Stimulated activated naive CD4-positive, alpha-beta T cell treated with Interleukin-2 at 50 U/mL for 16 hours (primary cell): Measurements from ENCODE around the gene SUSD3.

Experiments
- DNase-seq: peaks from one replicate; lab custom pipeline; 2025; lab: John Stamatoyannopoulos, UW

SUSD3 gene

DNA sequence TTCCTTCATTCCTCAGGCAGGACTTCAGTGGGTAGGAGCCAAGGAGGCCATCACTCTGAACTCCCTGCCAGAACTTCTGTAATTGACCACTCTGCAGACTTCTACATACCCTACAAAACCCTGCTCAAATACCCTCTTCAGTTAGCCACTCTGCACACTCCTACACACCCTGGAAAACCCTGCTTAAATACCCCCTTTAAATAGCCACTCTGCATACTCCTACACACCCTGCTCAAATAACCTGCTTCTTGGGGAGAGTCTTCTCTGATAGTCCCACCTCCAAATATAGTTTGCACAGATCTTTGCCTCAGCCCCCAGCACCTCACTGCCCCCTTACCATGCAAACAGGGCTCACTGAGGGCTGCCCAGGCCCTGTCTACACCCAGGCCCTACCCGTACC lies 18.9 kb downstream of the SUSD3 start:
- DNase-seq, result no peak

DNA sequence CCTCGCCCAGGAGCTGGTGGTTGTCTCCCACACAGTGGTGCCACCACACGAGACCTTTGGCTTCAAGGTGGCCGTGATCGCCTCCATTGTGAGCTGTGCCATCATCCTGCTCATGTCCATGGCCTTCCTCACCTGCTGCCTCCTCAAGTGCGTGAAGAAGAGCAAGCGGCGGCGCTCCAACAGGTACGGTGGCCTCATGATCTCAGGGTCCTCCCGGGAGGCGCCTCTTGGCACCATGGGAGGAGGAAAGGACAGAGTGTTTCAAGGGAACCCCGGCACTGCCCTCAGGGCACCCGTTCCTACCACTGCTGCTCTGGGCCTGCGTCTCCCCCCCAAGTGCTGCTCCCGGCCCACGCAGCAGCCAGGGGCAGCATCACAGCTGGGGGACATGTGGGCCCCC lies 19.3 kb downstream of the SUSD3 start:
- DNase-seq, result no peak

DNA sequence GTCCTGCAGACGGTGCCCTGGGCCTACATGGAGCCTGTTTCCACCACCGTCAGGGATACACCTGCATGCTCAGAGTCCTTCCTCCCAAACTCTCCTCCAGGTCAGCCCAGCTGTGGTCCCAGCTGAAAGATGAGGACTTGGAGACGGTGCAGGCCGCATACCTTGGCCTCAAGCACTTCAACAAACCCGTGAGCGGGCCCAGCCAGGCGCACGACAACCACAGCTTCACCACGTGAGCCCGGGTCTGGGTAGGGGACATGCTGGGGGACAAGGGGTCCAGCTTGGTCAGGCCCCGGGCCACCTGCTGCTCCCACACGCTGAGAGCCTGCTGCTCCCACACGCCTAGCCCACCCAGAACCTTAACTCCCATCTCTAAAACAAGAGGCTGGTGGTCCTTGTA lies 20.9 kb downstream of the SUSD3 start:
- DNase-seq, result no peak

DNA sequence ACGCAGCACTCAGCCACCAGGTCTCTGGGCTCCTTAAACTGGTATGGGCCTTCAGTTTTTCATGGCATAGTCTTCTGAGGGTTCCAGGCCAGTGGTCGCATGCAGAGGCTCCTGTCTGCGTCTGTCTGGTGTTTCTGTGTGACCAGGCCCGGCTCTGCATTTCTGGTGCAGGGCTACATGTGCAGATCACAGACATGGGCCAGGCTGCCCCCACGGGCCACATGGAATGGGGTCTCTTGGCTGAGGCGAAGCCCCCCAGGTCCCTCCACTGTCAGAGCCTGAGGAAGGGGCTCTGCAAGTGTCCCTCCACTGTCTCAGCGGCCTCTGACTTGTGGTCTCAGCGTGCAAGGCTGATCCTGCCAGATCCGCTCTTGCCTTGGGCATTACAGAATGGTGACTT lies 21.9 kb downstream of the SUSD3 start:
- DNase-seq, result no peak

DNA sequence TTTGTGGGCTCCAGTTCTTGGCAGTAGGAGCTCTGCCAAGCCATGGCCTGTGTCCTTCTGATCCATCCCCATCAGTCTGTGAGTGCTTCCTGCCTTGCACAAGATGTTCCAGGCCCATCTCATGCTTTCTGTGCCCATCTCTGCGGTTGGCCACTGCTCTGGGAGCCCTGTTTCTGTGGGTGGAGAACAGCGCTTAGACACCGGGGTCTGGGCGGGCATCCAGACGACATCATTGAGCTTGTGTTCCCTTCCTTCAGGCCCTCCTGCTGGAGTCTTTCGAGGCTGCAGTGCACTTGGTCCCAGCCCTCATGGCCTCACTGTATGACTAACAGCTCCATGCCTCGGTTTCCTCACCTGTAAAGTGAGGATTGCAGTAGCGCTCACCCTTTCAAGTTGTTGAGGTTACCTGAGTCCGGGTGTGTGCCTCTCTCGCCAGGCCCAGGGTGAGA lies 22.6 kb downstream of the SUSD3 start:
- DNase-seq, result no peak

DNA sequence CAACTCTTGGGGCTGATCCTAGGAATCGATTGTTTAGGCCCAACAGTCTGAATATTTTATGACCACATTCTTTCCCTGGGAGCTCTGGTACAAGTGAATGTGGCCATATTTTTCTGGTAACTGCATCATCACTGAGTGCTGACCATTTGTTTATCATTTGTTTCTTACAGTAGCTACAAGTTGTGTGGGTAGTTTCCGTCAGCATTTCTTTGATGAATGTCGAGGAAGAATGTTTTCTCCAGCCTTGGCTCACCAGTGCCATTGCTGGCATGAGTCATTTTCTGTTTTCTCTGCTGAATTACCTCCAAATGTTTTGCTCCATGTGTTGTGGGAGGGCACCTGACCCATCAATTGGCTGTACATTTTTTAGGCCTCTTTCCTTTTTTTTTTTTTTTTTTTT lies 23.4 kb downstream of the SUSD3 start:
- no peak for DNase-seq

DNA sequence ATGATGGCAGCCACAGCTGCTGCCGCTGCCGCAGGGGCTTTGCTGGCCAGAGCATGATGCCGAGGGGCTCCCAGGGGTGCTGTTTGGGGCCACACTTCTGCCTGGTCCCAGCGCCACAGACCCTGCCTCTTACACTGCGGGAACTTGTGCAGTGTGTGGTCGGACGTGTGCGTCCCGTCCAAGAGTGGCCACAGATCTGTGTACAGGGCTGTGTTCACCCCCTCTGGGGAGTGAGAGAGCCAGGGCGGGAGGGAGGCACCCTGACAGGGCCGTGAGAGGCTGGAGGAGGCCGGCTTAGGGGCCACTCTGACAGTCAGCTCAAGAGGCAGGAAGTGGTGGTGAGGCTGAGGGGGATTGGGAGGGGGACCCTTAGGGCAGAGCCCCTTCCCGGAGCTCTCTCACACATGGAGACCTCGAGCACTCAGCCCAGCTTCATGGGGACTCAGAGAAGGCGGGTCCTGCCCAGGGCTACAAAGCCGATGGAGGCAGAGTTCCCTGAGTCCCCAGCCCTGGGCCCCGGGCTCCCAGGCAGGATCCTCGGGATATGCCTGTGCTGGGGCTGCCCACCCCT lies 24.4 kb downstream of the SUSD3 start:
- no peak for DNase-seq

DNA sequence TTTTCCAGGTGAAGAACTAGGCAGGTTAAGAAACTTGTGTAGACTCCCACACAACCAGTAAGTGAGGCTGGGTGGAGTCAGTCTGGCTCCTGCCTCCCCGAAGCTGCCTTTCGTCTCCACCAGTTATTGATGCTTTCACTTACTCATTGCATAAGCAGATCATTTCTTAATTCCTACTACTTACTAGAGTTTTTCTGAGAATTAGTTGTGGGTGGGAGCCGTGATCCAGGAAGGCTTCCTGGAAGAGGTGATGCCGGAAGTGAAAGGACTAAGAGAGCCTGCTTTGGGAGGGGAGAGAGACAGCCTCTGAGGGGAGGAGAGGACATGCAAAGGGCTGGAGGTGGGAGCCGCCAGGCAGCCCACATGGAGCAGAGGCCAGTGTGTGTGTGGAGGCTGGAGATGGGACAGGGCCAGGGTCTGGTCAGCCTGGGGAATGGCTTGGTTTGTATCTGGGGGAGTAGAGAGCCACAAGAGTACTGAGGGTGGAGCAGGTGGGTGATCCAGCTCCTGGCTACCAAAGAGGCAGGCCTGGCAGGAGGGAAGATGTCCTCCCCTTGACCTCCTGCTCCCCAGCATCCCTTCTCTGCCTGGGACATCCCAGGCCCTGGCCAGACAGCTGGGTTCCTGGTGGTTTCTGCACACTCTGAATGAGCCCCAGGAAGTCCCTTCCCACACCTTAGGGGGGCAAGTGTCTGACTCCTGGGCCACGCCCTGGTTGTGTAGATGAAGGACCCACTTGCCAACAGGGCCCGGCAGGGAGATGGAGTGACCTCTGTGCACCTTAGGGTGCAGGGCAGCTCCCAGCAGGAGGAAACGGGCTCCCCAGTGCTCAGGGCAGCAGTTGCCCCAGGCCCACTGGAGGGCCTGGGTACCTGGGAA lies 25.3 kb downstream of the SUSD3 start:
- DNase-seq, result peak; percentile 21

DNA sequence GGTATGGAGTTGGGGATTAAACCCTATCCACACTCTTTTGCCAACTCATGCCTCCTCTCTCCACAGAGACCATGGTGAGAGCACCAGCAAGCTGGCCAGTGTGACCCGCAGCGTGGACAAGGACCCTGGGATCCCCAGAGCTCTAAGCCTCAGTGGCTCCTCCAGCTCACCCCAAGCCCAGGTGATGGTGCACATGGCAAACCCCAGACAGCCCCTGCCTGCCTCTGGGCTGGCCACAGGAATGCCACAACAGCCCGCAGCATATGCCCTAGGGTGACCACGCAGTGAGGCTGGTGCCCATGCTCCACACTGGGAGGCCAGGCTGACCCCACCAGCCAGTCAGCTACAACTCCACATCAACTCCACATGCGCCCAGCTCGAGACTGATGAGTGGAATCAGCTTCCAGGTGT lies 26.0 kb downstream of the SUSD3 start:
- no peak for DNase-seq

DNA sequence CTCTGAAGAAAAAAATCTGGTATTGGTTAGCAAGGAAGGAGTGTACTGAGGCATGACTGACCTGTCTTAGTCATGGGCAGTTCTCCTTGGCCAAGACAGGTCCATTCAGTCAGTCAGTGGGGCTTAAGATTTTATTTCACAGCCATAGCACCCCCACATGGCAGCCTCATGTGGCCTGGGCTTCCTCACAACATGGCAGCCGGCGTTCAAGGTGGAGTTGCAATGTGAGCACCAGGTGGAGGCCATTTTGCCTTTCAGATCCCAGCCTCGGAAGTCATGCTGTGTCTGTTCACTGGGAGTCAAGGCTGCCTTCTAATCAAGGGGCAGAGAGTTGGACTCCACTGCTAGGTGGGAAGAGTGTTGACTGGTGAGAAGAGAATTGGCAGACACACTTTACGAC lies 27.2 kb downstream of the SUSD3 start:
- DNase-seq, result no peak

DNA sequence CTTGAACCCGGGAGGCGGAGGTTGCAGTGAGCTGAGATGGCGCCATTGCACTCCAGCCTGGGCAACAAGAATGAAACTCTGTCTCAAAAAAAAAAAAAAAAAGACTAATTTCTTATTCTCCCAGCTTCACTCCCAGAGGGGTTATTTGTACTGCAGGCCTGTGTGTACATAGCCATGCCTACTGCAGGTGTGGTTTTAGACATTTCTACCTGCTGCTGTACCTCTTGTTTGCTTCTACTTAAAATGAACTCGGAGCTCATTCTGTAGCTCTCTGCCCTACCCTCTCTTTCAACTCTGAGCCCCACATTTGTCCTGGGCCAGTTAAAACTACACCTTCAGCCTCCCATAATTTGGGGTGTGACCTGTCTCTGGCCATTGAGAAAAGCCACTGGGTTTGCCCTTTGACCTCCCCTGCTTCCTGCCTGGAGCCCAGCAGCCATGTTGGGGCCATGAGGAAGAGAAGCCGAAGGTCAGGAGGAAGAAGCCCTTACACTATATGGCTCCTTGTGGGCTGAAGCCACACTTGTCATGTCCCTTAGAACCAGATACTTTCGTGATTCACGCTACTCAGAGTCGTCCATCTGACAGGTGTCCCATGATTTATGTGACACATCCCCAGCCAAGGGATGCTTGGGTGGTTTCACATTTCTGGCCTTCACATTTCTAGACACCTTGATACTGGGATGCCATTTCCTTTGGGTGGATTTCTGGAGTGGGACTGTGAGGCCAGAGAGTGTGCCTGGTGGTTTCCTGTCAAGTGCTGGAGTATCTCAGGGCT lies 28.1 kb downstream of the SUSD3 start:
- DNase-seq, result no peak

DNA sequence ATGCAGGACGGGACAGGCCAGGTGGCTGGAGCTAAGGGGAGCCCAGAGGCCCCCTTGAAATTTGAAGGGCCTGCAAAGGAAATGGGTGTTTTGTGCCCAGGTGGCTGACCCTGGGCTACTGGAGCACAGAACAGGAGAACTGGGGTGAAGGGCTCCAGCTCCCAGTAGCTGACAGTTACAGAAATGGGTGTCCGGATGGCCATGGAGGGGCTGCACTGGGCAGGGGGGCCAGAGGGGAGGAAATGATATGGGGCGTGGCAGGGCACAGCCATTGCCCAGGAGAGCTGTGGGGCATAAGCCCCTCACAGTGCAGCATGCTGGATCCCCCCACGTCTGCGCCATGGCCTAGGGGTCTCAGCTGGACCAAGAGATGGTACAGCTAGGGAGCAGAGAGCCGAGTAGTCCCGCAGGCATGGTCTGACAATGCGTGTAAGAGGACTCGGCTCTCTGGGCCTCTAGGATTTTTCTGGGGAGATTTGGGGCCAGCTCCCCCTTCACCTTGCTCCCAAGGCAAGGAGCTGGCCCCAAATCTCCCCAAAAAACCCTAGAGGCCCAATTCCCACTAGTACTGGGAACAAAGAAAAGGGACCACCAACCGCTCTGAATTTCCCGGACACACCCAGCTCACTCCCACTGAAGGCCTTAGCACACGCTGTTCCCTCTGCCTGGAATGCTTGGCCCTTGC lies 29.6 kb downstream of the SUSD3 start:
- DNase-seq, result no peak

DNA sequence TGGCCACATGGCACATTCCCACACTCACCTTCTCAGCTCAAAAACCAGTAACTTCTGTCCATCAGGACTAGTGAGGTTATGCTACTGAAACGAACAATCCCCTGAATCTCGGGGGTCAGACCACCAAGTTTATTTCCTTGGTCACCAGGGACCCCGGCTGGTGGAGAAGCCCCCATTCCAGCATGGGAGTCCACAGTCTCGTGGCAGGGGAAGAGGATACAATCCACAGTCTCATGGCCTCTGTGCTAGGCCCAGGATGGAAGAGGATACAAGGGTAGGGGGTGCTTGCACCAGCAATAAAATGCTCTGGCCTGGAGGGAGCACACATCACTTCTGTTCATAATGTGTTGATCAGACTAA lies 30.1 kb downstream of the SUSD3 start:
- DNase-seq, result no peak

DNA sequence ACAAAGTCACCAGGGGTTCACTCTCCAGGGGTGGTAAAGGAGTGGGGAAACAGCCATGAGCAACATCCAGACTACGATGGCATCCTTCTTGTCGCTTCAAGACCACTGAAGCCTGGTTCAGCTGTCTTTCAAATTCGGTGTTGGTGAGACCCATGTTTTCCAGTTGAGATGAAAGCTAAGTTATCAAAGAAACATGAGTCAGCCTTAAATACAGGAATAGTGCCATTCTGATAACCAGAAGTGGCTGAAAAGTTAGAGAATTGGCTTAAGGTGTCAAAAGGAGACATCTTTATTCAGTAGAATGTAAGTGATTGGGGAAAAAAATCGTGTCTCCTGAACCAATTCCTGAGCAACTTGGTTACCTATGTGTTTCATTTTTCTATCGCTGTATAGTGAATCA lies 30.5 kb downstream of the SUSD3 start:
- DNase-seq, result no peak

DNA sequence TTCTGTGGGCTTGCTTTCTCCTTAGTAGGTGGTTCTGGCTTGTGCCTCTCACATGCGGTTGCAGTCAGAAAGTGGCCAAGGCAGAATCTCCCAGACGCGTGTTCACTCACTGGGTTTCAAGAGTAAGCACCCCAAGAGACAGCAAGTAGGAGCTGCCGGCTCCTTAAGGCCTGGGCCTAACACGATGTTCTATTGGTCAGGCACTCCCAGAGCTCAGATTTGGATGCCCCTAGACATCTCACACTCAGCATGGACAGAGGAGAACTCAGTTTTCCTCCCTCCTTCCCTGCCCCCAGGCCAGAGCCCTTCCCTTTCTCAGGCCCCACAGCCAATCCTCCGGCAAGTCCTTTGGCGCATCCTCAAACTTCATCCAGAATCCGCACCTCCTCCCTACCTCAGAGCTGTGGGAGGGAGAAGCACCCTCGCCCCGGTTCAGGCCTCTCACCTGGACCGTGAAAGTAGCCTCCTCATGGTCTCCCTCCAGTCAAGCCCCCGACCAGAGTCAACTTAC lies 31.0 kb downstream of the SUSD3 start:
- DNase-seq, result no peak

DNA sequence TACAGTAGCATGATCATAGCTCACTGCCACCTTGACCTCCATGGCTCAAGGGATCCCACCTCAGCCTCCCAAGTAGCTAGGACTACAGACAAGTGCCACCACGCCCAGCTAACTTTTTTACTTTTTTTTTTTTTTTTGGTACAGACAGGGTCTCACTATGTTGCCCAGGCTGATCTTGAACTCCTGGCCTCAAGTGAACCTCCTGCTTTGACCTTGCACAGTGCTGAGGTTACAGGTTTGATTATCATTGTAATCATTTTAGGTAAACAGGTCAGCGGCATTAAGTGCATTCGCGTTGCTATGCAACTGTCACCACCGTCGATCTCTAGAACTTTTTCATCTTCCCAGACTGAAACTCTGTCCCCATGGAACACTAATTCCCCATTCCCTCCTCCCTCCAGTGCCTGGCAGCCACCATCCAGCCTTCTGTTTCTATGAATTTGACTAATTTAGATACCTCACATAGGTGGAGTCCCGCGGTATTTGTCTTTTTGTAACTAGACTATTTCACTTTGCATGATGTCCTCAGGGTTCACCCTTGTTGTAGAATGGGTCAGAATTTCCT lies 31.7 kb downstream of the SUSD3 start:
- DNase-seq, result no peak

DNA sequence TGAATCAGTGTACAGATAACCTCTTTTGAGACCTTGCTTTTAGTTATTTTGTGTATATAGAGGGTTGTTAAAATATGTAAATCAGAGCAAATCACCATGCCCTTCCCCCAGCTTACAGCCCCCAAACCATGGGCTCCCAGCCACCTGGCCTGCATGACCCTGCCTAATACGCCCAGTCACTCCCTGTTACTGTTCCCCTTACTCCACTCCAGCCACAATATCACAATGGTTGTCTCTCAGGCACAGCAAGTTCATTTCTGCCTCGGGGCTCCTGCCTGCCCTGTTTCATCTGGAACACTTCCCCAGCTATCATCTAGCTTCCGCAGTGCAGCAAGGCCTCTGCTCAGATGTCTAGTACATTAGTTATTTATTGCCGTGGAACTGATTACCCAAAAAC lies 32.6 kb downstream of the SUSD3 start:
- no peak for DNase-seq

DNA sequence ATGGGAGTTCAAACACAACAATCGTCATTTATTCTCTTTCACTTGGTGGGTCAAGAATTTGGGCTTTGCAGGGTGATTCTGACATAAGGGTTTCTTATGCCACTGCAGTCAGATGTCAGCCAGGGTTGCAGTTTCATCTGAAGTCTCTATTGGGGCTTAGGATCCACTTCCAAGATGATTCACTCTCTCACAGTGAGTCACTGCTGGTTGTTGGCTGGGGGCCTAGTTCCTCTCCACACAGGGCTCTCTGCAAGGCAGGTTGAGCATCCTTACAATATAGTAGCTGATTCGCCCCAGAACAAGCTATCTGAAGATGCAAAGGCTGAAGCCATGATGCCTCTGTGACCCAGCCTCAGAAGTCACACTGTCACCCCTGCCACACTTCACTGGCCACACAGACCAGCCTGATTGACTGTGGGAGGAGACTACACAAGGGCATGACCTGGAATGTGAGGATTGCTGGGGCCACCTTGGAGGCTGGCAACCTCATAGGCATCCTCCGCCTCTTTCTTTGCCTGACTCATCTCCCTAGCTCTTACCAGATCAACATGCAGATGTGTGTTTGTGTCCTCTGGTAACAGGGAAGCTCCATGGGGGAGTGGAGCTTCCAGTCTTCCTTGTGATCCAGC lies 33.1 kb downstream of the SUSD3 start:
- DNase-seq, result peak; percentile 56

DNA sequence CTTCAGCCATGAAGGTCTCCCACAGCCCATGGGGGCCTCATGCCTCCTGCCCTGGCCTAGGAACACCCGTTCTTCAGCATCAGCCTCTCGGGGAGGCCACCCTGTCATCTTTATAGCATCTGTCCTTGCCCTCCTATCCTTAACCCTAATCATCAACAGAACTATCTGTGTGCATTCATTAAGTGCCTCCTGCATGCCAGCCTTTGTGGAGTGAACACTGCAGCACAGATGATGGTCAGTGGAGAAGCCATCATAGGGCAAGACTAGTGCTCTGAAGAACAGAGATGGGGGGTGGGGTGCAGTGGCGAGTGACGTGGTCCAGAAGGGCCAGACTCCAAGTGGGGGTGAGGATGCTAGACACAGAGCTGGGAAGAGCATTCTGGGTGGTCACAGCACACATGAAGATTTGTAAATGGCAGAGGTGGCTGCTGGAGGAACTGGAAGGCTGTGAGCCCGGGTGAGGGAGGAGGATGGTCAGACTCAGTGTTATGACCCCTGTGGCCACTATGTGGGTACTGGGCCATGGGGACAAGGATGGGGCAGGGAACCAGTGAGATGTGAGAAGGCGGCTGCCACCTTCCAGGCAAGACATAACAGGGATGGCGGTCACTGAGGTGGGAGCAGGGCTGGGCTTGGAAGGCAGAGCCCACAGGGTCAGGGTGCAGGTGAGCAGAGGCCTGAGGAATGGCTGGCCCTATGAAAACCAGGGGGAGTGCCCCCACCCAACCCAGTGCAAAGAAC lies 33.9 kb downstream of the SUSD3 start:
- no peak for DNase-seq

DNA sequence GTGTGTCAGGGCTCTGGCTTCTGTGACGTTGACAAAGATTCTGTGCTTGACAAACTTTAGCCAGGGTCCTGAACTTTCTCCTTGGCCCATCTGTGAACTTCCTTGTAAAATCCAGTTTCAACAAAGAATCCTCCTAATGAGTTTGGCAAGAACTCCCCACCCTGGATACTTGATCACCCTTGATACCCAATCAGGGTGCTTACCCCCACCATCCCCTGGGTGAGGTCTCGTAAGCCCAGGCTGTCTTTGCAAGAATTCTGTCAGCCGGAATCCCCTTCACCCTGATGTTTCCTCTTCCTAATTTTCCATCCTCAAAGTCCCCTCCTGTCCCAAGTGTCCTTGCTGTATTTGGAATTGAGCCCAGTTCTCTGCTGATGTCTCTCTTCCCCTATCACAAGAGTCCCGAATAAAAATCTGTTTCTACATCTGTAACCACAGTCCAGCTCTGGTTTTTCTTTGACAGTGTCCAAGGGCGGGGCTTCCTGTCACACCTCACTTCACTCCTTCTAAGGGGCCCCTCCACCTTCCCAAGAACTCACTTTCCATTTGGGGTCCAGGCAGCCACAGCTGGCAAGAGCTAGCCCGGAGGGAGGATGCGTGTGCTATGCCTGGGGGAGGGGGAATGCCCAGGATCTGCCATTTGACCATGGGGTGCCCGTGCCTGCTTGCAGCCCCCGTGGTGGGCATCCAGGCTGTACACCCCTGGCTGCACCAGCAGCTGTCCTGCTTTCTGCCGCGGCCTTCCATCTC lies 34.8 kb downstream of the SUSD3 start:
- DNase-seq, result no peak
